Cerebellar cortex (tissue), 1 donor: Measurements from ENCODE around the gene CPNE5.

Experiments
- DNase-seq: peaks from one replicate; pipeline ENCODE4 v3.0.0-alpha.2; 2015; ENCODE audit warnings: low spot score

Gene CPNE5

DNA sequence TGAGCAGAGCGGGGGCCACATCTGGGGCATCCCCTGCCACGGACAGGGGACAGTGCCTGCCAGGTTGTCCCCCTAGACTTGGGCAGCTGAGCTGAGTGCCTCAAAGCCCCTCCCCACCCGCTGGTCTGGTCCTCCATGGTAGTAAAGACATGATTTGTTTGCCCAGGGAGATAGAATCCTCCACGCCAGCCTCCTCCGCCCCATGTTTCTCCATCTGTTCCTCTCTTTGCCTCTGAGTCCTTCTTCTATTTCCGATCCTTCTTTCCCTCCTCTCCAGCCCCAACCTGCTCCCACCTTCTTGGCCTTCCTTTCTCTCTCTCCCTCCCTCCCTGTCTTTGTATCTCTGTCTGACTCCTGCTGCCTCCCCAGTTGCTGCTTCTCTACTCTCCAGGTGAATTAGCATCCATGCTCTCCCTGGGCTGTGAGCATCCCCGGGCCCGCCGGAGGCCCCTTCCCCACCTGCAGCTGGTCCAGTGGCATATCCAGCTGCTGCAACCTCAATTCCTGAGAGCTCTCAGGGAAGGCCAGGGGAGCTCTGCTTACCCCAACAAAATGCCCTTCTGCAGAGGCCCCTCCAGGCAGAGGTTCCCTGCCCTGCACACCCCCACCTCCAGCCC, 45.8 kb downstream of the CPNE5 start:
- DNase-seq, result no peak

DNA sequence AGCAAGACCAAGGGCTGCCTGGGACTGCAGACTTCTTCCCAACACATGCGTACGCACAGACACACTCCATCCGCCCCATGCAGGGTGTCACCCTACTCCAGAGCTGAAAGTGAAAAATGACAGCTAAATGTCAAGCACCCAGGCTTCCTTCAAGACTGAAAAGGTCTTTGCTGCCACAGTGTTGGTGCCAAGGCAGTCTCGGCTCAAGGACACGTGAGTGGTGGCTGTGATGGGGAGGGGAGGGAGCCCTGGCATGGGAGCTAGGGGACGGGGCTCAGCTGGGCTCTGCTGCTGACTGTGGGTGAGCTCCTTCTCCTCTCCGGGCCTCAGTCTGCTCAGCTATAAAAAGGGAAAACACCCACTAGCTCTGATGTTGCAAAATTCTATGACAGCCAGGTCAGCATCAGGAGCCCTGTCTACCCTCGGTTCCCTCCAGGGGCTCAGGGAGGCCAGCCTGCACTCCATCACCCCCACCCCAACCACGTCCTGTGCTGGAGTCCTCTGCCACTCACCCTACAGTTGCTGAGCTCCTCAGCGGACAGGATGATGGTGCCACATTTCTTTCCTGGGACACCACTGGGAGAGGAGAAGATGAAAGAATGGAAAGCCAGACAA, 47.6 kb downstream of the CPNE5 start:
- no peak for DNase-seq

DNA sequence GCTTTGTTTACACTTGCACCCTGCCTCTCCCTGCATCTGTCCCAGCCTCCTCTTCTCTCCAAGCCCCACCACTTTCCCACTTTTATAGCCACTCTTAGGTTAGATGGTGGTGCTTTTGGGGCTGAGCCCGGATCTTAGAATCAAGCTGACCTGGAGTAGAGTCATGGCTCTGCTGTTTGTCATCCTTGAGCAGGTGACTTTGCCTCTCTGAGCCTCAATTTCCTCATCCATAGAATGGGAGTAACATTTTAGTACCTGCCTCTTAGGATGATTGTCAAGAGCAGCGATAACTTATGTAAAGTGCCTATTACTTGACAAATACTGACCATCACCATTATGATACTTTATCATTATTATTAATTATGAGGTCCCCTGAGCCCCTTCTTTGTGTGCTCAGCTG, 48.2 kb downstream of the CPNE5 start:
- DNase-seq, result no peak

DNA sequence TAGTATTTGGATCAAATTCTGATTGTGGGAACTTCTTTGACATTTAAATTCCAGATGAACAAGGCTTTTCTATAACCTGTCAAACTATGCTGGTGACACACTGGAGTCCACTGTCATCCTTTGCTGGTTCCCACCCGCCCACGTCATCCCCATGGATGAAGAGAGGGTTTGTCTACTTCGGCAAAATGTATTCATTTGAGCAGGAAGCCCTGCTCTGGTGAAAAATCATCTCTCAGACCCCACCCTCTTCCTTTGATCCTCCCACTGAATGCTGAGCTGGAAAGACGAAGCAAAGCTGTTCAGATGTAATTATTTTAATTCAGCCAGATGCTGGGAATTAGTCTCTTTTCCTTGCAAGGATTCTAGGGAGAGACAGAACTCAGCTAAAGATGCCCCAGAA, 50.5 kb downstream of the CPNE5 start:
- DNase-seq, result no peak

DNA sequence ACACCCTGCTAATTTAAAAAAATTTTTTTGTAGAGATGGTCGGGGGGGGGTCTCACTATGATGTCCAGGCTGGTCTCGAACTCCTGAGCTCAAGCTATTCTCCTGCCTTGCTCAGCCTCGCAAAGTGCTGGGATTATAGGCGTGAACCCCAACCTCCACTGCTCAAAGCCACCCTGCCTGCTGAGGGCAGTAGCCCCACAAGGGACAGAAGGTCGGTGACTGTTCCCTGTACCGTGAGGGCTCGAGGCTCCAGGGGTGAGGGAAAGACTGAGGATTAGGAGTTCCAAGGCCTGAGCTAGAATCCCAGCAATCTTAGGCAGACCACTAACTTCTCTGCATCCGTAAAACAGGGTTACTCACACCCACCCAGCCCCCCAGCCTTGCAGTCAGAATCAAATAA, 51.1 kb downstream of the CPNE5 start:
- DNase-seq, result no peak

DNA sequence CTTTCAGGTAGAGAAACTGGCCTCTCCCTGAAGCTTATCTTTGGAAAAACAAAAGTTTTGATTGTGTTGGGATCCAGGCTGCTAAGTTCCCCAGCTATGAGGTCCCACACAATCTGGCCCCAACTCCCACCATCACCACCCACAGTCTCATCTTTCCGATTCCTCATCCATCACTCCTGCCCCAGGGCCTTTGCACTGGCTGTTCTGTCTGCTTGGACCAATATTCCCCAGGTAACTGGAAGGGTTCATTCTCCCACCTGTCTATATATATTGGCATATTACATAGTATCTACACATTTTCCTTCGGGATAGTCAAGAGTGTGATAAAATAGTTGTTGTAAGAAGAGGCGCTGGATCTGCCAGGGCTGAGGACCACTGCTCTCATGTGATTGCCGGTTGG, 52.0 kb downstream of the CPNE5 start:
- no peak for DNase-seq

DNA sequence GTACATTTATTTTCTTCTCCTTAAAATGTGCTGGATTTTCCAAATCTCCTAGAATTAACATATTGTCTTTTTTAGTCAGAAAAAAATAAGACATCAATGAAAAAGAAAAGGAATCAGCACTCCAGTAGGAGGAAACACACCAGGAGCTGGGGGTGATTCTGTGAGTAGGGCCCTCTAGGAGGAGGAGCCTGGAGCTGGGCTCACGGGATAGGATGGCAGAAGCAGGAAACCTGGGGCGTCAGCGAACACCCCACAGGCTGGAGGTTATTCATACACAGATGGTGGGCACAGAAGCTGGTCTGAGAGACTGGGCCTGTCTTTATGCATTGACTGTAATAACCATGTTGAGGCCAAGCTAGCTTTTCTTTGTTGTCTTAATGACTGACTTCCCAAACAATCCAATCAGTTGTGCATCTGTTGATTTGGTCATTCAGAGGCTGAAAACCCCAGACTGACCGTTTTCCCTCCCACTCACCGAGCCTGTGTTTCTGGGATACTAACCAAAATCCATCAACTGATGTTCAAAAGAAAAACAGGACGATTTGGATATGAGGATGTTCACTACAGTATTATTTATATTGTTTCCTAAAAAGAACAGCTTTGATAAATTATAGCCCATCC, 53.1 kb downstream of the CPNE5 start:
- DNase-seq, result no peak

DNA sequence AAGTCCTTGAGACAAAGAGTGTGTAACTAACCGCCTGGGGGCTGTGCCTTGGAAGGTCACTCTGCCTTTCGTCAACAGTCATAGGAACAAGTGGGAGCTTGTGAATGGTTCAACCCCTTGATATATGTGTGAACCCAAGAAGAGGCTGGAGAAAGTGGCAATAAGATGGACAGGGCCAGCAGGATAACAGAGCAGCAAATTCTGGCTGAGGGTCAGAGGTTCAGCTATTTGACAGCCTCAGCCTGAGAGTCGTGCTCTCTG, 54.9 kb downstream of the CPNE5 start:
- no peak for DNase-seq

DNA sequence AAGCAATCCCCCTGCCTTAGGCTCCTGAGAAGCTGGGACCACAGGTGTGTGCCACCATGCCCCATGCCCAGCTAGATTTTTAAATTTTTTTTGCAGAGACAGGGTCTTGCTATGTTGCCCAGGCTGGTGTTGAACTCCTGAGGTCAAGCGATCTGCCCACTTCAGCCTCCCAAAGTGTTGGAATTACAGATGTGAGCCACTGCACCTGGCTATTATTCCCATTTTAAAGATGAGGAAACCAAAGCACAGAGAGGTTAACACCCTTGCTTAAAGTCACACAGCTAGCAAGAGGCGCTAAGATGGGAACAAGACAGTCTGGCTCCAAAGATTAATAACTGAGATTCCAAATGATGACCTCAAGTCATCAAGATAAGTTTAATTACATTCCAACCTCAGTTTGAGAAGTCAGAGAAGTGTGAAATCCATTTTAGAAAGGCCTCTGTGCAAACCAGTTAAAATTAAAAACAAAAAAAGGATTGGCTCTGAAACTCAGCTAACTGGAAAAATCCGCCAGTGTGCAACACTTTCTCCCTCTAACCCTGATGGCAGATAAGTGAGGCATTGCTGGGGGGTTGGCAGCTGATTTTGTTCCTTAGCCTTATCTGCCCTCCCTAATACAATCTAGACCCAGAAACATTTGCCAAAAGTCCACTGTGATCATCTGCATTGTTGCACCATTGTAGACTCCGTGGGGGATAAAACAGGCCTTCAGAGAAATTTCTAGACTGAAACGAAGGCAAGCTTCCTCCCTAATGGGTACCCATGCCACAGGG, 55.5 kb downstream of the CPNE5 start:
- peak; percentile 48 for DNase-seq

DNA sequence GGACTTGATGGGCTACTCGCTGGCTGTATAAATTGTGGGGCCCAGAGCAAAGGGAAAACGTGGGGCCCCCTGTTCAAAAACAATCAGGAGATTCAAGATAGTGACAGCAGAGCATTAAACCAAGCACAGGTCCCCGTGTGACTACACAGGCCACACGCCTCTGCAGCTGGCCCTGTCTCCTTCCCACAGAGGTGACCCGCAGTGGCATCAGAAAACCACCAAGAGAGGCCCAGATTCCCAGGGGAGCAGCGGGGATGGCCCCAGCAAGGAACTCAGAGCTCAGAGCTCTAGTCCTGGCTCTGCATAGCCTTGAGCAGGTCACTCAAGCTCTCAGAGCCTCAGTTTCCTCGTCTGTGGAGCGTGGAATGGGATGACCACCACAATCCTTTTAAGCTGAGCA, 57.6 kb downstream of the CPNE5 start:
- no peak for DNase-seq

DNA sequence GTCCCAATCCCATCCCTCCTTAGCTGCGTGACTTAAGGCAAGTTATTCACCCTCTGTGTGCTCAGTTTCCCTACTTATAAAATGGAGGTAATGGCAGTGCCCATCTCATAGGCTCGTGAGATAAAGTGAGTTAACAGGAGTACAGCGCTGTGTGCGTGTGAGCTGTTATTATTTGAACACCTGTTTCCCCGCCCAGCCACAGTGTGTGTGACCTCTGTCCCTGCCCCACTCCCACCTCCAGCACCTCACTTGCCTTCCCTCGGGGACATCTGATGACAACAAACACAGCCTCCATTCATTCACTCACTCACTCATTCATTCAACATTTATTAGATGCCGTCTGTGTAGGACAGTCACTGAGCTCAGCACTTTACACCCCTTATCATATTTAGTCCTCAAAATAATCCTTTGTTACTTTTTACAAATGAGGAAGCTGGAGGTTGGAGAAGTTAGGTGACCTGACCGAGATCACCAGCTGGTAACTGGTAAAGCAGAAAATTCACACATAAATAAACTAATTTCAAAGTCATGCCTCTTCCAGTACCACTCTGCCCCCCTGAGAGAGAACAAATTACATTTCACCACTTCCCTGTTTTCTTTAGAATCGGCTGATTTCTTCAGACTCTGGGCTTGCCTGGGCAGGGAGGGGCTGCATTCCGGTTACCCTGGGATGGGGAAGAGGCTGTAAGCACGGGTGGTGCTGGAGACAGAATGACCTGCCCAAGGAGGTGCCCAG, 58.6 kb downstream of the CPNE5 start:
- peak; percentile 39 for DNase-seq

DNA sequence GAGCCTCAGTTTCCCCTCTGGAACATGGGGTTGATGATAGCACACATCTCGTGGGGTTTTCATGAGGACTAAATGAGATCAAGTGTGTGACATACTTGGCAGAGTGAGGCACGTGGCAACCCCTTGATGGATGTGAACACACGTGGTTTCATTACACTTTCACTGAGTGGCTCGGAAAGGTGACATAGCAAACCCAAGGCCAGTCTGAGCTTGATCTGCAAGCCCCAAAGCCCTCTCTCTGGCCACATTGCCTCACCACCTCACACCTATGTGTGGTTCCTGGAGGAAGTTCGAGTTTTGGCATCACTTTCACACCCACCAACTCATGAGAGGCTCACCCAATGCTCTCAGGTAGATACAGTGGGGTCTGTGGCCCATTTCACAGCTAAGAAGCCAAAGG, 60.0 kb downstream of the CPNE5 start:
- no peak for DNase-seq

DNA sequence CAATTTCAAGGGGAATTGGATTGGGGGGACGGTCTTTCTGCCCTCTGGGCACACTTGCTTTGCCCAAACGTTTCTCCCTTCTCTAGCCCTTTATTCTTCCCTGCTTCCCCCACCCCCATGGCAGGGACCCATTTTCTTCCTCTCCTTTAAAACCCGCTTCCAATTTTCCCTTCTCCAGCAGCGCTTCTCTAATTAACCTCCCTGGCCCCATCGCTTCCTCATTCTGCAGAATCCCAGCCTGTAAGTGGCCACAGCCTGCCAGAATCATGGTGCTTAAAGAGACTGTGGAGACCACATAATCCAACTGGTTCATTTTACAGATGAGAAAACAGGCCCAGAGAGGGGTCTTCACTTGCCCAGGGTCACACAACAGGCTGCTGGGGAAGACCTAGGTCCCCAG, 61.4 kb downstream of the CPNE5 start:
- DNase-seq, result no peak

DNA sequence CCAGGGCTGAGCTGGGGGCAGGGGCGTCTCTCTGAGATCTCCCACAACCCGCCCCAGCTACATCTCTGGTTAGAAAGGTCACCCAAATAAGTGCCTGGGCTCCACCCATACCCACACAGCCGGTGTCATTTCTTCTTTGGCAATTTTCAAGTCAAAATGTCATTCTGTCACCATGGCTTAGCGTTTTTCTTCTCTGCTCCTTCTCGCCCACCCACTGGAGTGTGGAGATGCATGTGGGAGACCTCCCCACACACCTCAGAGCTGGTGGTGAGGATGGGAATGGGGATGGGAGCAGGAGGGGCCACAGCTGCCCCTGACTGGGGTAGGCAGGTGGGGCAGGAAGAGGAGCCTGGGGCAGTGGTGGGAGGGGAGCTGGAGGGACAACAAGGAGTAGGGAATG, 63.1 kb downstream of the CPNE5 start:
- no peak for DNase-seq

DNA sequence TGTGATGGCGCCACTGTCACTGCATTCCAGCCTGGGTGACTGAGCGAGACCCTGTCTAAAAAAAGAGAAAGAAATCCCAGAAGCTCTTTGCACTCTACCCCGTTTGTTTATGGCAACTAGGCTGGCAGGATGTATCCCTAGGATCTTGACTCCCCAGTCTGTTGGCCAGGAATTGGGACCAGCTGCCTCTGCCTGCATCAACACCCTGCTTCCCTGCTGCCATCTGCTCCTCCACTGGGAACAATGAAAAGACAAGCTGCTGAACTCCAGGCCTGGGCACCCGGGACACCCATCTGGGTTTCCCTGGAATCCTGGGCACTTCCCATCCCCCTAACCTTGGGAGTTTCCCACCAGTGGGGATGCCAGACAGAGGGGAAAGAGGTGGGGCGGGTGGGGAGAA, 64.9 kb downstream of the CPNE5 start:
- DNase-seq, result no peak

DNA sequence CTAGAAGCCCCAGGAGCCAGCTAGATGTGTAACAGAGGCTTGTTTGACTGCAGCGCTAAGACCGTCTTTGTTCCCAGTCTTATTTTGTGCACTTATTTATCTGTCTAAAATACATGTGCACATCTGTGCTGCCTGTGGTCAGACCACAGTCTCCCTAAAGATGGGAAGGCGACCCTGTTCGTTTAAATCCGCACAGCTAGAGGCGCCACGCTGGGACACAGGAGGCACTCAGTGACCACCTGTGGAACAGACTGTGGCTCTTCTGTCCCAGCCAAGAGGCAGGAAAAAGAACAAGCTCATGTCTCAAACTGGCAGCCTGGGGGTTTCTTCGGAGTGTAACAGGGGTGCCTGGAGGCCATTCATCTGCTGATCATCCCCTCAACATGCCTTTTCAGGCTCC, 66.8 kb downstream of the CPNE5 start:
- no peak for DNase-seq

DNA sequence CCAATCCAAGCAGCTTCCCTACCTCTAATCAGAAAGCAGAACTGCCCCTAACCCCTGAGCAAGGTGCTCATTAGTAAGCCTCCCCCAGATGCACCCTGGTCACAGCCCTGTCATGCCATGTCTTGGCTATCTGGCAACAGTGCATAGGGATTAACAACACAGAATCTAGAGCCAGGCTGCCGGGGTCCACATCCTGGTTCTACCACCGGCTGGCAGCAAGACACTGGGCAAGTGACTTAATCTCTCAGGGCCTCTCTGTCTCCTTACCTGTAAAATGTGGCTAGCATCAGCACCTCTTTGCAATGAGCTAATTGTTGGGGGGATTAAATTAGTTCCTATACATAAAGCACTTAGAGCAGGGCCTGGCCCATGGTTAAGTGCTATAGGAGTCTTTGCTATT, 68.1 kb downstream of the CPNE5 start:
- DNase-seq, result no peak

DNA sequence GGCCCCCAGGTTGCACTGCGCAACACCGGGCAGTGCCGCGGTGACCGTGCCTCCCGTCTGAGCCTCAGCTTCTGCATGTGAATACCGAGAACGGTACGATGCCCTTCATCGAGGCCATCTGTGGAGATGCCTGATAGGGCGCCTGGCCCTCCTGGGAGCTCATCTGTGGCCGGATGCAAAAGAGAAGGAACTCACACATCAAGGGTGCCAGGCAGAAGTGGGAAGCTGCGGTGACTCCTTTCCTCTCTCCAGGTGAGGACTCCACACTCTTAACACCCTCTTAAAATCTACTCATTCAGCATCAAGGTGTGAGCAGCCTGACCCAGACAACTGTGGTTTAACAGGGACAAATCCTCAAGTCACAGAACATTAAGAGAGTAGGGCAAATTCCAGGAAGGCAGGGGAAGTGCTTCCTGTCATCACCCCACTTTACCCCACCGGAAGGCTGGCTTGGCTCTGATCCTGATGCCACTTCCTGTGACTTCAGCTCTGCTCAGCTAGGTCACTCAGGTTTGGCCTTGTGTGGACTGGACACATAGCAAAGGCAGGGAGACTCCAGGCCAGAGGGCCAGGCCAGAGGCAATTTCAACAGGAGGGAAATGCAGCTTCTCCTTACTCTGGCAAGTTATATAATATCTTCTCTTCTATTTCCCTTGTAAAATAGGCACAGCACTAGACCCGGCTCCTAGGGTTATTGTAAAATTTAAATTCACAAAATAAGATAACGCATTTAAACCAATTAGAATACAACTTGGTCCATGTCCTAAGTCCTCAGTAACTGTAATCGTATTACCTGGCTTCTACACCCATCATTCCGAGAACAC, 69.4 kb downstream of the CPNE5 start:
- DNase-seq, result no peak

DNA sequence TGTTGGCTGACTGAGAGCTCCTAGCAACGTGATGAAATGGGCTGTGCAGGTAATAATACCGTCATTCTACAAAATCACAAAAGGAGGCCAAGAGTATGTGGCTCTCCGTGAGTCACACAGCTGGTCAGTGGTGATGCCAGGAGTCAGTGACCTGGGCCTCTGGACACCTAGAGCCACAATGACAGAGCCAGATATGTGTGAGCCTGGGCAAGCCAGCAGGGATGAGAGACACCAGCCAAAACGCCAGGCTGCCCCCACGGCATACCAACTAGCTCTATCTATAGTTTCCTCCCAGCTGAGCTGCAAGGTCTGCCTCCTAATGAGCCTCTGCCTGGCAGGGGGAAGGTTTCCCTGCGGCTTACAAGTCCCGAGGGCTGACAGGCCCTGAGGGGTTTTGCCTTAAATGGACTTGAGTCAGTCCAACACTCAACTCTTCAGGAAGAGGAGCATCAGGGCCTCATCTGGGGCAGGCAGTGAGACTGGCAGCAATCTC, 70.0 kb downstream of the CPNE5 start:
- no peak for DNase-seq

DNA sequence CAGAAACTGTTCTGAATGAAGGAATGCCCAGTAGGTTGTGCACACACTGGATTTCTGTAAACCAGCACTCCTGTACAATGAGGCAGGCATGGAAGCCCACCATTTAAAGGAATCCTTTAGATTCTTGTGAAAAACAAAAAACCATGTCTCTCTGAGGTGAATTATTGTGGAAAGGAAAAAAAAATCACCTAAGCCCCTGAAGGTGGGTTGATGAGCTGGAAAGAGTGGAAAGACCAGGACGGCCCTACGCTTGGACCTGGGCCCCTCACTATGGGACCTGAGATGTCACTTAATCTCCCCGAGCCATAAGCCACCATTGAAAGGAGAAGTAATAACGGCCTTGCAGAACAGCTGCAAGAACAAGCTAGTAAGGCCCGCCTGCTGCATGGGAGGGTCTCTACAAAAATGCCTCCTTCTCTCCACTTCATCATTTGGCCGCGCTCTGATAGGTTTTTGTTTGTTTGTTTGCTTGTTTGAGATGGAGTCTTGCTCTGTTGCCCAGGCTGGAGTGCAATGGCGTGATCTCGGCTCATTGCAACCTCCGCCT, 72.8 kb downstream of the CPNE5 start:
- no peak for DNase-seq
